ENCODE measurements around the gene DCST1.

Gene DCST1

DNA sequence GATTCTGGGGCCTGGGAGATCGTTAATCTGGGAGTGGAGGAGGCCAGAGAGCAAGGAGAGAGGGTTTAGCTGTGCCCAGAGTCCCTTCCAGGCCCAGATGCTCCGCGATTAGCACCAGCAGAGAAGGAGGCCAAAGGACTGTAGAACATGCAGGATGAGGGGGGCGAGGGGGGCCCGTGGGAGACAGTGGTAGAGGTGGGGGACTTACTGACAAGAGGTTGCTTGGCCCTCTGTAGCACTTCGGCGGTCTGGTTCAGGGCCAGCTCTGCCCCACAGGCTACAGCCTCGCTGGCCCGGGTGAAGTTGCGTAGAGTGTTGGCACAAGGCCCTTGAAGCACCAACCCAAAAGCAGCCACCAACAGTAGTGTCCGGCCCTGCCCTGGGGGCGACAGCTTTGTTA lies 738 bp upstream of the DCST1 start:
- ATAC-seq = no peak
- DNase-seq = no peak

DNA sequence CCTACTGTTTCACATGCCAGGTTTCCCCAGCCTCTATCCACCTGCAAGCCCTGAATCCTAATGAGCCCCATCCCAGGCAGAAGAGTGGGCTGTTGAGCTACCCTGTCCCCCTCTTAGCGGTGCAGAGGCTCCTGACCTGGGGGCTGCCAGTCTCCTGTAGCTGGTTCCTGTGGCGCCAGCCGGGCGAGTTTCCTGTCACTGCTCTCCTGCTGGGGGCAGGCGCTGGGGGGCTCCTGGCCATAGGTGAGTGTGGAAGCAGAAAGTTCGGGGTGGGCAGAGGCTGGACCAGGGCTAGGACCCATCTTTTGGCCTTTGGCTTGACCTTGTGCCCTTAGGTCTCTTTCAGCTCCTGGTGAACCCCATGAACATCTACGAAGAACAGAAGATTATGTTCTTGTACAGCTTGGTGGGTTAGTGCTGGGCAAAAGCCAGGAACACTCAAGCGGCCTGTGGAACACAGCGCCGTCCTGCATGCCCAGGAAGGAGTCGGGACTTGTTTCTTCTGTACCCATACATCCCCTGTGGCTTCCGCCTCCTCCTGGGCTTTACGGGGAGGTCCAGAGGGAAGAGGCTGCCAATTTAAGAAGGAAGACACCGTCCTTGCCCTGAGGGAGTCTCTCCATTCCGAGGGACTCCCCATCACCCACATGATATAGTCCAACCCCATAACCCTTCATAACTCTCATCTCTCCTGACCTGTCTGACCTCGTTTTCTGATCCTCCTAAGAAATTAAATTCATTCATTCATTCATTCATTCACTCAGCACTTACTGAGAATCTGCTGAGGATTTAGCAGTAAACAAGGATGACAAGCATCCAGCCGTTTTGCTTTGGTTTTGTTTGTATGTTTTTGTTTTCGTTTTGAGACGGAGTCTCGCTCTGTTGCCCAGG lies 939 bp downstream of the DCST1 start:
- ATAC-seq (no peak), DNase-seq (no peak)

DNA sequence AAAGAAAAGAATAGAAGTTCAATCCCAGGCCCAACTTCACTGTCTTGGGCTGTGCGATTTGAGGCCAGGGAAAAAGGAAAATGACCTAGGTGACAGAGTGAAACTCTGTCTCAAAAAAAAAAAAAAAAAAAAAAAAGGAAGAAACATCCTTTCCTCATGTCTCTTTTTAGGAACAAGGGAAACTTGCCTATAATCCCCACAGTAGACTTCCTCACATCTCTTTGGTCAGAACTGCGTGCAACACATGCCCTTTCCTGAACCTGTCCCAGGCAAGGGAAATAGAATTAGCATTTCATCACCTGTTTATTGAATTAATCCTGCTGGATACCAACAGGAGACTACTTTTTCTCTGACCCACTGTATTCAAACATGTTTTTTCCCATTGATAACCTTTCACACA lies 2.3 kb downstream of the DCST1 start:
- no peak for DNase-seq

DNA sequence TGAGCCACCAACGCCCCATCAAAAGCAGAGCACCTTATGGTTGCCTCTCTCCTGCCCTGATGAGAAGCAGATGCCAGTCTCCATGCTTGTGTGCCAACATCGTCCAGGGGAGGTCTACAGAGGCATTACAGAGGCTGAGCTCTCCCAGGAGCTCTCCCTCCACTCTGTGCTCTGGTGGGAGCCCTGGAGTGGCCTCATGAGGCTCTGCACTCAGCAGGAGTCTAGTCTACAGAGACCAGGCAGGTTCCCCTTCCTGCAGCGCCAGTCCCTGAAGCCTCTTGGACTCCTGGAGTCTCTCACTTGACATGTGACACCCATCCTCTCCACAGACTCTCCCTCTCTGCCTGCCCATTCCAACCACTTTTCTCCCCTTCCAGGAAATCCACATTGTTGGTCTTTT lies 3.4 kb downstream of the DCST1 start:
- ATAC-seq = no peak

More for the DNA sequence above, 2.3 kb downstream of the DCST1 start:
- ATAC-seq = no peak

DNA sequence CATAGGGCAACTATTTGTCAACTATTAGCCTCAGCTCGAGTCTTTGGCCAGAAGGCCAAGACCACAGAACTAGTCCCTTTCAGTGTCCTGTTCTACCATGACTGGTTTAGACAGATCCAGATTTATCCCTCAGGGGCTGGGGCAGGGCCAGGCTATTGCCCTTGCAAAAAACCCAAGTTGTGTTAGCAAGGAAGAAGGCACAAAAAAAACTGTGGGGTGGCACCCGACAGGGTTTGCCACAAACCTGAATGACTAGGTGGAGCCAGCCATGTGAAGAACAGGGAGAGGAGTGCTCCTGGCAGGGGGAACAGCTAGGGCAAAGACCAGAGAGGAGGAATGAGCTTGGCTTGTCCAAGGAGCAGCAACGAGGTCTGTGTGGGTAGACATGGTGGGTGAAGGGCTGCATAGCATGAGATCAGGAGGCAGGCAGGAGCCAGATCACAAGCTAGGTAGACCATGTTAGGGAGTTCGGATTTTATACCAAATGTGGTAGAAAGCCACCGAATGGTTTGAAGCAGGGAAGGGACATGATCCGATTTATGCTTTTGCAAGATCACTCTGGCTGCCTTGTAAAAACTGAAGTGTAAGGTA lies 4.3 kb downstream of the DCST1 start:
- no peak for DNase-seq
- ATAC-seq = no peak

More for the DNA sequence above, 3.4 kb downstream of the DCST1 start:
- DNase-seq = no peak

DNA sequence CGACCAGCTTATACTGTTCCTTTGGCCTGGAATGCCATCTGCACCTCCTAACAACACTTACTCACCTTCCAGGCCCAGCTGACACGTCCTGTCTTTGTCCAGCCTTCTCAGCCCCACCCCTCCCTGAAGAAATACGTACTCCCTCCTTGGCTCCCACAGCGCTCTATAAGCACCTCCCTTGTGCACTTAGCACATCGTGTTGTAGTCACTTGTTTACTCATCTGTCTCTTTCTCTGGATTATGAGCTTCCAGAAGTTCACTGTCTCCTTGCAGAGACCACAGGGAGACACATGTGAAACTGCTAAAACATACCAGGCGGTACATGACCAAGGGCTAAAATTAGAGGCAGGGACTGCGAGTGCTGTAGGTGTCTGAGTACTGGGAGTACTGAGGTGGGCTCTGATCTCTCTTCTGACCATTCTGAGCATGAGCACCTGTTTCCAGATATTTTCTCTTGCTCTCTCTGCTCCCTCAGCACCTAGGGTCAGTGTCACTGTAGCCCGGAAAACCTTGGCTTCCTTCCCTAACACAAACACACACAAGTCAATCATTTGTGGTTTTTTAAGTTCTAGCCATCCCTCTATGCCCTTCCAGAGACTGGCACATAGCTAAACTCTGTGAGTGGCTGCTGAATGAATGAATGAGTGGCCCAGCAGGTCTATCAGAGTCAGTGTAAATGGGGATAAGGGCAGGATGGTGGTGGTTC lies 5.1 kb downstream of the DCST1 start:
- no peak for ATAC-seq
- DNase-seq = no peak

DNA sequence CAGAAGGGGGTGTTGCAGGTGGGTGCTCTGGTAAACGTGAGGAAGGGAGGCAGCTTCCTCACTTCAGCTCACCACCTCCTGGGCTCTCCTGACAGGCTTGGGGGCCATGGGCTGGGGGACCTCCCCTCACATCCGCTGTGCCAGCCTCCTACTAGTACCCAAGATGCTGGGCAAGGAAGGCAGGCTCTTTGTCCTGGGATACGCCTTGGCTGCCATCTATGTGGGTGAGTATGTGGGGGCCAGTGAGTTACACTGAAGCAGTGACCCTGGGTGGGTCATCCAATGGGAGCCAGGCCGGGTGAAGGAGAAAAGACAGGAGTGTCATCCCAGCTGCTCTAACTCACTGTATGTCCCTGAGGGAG lies 5.7 kb downstream of the DCST1 start:
- DNase-seq (no peak), ATAC-seq (no peak)

DNA sequence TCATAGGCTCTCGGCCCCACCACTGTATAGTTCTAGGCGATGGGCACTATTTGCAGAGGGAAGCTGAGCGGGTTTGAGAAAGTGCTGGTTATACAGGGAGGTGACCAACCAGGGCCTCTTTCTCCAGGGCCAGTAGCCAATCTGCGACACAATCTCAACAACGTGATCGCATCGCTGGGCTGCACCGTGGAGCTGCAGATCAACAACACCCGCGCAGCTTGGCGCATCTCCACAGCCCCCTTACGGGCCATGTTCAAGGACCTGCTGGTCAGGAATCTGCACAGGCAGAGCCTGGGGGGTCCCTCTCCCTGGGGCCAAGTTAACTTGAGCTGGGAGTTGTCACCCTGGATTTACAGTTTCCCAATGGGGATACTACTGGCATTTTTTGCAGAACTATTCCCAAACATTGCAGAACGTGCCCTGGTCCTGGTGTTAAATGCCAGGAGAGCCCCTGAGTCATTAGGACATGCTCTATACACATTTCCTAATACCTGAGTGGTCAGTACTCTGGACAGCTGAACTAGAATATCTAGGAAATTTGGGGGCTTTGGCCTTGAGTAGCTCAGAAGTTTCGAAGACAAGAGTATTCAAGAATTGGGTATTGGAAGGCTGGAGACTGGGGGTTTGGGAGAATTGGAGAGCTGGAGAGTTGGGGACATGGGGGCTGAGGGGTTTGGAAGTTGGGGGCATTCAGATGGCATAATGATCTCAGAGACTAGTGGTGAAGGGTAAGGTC lies 6.9 kb downstream of the DCST1 start:
- no peak for DNase-seq
- no peak for ATAC-seq

DNA sequence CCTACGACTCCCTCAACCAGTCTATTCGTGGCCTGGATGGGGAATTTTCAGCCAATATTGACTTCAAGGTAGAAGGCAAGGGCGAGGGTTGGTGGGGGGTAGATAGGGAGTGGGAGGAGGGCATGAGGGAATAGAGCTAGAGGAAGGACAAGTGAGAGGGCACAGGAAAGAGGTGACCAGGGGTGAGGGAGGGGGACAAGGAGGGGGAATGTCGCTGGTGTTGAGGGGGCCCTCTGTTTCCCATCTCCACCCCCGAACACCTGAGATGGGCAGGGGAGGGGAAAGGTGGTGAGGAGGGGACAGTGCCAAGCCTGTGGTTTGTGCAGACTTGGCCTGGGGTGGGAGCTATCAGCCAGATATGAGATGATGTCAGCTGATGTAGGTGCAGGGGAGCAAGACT lies 9.2 kb downstream of the DCST1 start:
- ATAC-seq (no peak), DNase-seq (no peak)

DNA sequence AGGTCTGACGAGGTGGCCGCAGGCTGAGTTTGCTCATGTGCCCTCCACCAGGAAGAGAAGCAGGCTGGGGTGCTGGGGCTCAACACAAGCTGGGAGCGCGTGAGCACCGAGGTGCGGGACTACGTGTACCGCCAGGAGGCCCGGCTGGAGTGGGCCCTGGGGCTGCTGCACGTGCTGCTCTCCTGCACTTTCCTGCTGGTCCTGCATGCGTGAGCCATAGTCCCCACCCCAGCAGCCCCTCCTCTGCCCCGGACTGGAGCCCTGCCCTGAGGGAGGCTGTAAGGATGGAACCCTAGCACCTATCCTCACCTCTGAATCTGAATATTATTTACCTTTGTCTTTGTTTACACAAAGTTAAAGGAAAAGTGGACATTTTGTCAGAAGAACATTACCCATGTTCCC lies 9.7 kb downstream of the DCST1 start:
- ATAC-seq = no peak
- DNase-seq = no peak

DNA sequence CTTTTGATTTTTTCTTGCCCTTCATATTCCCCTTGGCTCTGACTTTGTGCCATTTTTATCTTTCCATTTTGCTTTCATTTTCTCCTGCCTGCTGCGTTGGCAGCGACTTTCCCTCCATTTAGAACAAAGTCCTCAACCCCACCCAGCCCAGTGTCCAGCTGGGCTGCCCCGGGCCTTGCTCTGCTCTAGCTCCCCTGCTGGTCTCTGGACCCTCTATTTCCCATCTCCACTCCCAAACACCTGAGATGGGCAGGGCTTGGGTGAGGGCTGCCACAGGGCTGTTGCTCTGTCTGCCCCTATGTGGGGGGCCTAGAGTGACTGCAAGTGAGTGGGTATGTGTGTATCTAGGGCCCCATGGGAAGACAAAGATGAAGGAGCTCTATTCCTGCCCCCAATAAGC lies 10.2 kb downstream of the DCST1 start:
- DNase-seq (no peak), ATAC-seq (no peak)

DNA sequence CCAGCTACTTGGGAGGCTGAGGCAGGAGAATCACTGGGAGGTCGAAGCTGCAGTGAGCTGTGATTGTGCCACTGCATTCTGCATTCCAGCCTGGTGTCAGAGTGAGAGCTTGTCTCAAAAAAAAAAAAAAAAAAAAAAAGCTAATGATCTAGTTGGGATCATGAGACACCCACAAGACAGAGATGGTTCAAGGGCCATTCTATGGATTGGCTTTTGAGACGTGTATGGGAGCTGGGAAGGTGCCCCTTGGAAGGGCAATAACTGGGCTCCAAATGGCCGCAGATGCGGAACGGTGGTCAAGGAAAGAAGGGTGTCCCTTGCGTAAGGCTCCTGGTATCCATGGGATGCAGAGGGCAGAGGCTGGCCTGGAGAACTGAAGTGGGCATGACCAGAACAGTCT lies 10.7 kb downstream of the DCST1 start:
- ATAC-seq (no peak), DNase-seq (no peak)

DNA sequence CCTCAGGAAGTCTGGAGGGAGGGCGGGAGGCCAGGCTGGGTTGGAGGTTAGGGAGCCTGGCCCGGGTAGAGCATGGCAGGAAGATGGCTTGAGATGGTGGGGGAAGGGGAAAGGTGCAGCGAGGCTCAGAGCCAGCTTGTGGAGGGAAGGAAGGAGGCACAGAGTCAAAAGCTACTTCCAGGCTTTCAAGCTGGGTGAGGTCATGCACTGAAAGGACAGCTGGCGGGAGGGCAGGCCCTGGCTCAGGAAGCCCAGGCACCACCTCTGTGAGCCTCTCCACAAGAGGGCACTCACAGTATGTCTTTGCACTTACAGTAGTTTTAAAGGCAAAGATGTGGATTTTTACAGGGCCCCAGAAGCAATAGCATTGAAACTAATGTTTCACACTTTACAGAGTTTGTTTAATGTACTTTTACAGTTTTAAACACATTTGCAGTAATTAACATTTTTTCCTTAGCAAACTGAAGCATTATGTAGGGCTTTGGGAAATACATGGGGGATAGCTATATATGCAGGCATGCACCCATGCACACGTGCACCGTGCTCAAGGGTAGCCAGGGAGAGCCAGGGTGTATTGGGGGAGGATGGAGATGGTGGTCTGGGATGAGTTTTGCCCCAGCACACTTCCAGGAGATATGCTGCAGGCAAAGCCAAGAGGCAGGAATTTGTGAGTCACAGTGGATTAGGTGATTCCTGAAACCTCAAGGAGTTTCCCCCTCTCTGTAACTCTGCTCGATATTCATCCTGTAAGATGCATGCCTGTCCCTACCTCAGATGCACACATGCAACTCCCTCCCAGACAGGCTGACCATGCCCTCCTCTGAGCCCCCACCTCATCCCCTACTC lies 11.4 kb downstream of the DCST1 start:
- DNase-seq (peak; percentile 64), ATAC-seq (peak; percentile 86)

DNA sequence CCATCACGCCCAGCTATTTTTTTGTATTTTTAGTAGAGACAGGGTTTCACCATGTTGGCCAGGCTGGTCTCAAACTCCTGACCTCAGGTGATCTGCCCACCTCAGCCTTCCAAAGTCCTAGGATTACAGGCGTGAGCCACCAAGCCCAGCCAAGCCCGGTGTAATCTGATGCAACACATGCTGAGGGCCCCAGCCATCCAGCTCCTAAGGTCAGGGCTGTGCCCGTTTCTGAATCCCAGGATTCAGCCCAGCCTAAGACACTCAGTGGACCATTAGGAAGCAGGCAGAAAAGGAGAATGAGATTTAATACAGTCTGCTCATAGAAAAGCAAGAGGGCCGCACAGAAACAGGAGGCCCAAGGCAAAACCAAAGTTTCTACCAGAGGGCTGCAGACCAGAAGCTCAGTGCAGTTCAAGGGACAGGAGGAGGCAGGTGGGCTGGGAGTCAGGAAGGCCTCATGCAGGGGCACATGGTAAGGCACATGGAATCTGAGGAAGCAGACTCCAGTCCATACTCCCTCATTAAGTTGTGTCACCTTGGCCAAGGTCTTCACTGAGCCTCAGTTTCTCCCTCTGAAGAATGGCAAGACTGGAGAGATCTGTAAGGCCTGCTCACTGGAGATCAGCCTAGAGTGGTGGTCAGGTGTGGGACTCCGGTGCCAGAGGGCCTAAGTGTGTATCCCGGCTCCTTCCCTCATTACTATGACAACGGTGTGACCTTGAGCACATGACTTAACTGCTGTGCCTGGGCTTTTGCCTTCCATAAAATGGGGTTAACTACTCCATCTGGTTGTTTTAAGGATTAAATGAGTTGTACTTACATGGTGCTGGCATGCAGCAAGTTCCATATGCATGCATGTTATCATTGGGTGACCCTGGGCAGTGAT lies 15.1 kb downstream of the DCST1 start:
- no peak for ATAC-seq
- DNase-seq = no peak

DNA sequence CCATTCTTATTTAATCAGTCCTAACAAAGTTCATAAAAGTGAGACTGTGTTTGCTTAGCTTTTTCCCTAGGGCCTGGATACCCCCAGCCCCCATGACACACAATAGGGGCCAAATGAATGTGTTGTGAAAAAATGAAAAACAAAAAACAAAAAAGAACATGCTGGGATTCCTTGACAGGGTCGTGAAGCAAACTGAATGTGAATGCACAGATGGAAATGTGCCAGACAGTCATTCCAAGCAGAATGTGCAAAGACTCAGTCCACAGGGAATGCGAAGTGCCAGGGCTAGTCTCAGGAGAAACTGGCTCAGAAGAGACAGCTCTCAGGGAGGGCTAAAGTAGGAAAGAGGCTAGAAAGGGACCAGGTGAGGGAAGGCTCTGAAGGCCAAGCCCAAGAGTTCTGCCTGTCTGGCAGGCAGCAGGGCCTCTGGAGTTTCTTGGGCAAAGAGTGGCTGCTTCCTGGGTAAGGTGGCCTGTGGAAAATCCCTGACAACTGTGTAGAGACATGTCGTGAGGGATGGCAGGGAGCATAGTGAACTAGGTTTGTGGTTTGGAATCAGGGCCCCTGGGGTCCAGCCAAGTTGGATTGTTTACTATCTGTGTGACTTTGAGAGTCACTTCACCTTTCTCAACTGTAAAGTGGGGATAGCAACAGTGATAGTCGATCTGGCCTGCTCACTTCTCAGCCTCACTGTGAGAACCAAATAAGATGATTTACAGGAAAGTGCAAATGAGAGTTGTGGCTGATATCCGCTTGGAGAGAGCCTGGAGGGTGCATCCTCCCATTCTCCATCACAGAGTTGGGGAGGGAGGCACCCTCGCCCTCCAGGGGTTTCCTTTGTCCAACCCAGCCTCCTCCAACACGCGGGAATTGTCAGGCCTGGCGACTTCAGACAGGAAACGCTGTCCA lies 16.3 kb downstream of the DCST1 start:
- DNase-seq (no peak), ATAC-seq (no peak)

DNA sequence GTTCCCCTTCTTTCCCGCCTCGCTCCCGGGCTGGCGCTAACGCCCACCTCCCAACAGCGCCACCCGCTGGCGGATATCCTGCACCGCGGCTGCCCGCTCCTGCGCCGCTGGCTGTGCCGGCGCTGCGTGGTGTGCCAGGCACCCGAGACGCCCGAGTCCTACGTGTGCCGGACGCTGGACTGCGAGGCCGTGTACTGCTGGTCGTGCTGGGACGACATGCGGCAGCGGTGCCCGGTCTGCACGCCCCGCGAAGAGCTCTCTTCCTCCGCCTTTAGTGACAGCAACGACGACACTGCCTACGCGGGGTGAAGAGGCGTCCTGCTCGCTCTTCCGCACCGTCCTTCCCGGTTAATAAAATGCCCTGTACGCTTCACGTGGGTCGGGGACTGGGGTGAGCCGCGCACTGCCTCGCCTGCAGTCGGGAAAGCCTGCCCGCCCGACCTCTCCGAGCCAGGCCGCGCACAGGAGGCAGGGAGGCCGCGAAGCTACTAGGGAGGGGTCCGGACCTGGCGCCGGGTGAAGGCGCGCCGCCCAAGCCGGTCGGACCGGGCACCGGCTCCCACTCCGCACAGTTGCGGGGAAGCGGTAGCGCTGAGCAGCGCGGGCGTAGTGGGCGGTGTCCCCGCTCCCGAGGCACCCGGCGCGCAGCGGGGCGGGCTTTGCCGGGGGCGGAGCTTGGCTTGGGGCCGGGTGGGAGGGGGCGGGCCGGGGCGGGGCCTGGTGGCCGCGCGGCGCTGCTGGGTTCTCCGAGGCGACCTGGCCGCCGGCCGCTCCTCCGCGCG lies 17.1 kb downstream of the DCST1 start, which contains the start of gene ADAM15:
Gene ADAM15 (plus strand): TSS at position 757 of the 782 bp plus-strand sequence. CDS start 71 bp downstream, outside the sequence.
- peak; percentile 88 for DNase-seq
- peak; percentile 77 for ATAC-seq

DNA sequence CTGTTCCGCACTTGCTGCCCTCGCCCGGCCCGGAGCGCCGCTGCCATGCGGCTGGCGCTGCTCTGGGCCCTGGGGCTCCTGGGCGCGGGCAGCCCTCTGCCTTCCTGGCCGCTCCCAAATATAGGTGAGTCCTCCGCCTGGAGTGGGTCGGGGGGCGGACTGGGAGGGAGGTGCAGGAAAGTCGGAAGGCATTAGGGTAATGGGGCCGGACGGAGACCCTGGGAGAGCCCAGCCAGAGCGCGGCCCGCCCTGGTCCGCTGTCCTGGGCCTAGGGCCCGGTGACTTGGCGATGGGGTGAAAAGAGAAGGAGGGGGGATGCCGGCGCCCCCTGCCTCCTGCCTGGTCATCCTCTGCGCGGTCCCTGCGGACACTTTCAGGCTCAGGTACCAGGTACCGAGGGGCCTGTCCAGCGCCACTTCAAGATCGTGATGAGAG lies 17.7 kb downstream of the DCST1 start:
- no peak for ATAC-seq

DNA sequence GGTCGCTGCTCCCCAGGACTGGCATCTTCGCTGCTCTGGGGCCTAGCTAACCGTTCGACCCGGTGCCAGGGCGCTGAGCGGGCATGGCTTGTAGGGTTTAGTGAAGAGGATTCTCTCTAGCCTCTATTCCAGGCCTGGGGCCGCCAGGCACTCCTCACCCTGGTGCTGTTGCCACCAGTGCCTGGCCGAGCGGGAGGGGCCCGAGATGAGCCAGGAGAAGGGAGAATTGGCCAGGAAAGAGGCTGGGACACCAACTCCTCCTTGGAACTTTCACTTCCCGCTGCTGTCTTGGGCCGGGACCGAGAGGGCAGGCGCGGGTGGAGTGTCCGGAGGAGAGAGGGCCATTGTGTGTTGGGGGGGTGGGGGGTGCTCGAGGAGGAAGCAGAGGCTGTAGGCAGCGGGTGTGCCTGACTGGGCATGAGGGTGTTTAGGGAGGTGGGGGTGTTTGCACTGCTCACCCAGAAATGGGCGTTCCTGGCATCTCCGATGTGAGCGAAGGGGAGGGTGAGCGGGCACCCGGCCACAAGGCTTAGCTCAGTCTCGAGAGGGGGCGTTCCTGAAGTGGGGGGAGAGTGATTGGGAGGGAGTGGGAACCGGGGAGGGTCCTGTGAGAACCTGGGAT lies 18.3 kb downstream of the DCST1 start:
- peak; percentile 52 for DNase-seq
- ATAC-seq = peak; percentile 48

More for the DNA sequence above, 17.7 kb downstream of the DCST1 start:
- no peak for DNase-seq
